Smooth muscle cell (in vitro differentiated cells): ENCODE results near the gene BMPER. TPM values are rescaled to one million over a fixed set of nuclear protein-coding genes. Genes with fewer than 3 reads are reported as not detected.

Source experiments
- DNase-seq: peaks from one replicate; lab custom pipeline; 2025; ENCODE audit not compliant: unreplicated experiment; lab: John Stamatoyannopoulos, UW
- H2AFZ ChIP-seq: fragments of 200-600 bp; sonication (generic); 2 replicates; pipeline ENCODE4 v1.6.0; 2016; ENCODE audit warnings: antibody characterized with exemption, low read depth, mild to moderate bottlenecking
- H3F3A ChIP-seq: fragments of 200-600 bp; sonication (generic); 2 replicates; pipeline ENCODE4 v1.6.0; 2017; ENCODE audit warnings: antibody characterized with exemption, low read depth
- H3K27ac ChIP-seq: fragments of 200-600 bp; sonication (generic); 2 replicates; pipeline ENCODE4 v1.5.1; 2016; ENCODE audit warnings: low read depth, mild to moderate bottlenecking
- H3K27me3 ChIP-seq: fragments of 200-600 bp; sonication (generic); 2 replicates; pipeline ENCODE4 v1.6.1; 2016; ENCODE audit warnings: low read depth, mild to moderate bottlenecking
- H3K36me3 ChIP-seq: fragments of 200-600 bp; sonication (generic); 2 replicates; pipeline ENCODE4 v1.5.1; 2016; ENCODE audit warnings: low read depth
- H3K4me1 ChIP-seq: fragments of 200-600 bp; sonication (generic); 2 replicates; pipeline ENCODE4 v1.5.1; 2016; ENCODE audit warnings: low read depth
- H3K4me2 ChIP-seq: fragments of 200-600 bp; sonication (generic); 2 replicates; pipeline ENCODE4 v1.6.0; 2016; ENCODE audit warnings: mild to moderate bottlenecking
- H3K4me3 ChIP-seq: fragments of 200-600 bp; sonication (generic); 2 replicates; pipeline ENCODE4 v1.5.1; 2016; ENCODE audit warnings: mild to moderate bottlenecking
- H3K79me2 ChIP-seq: fragments of 200-600 bp; sonication (generic); 2 replicates; pipeline ENCODE4 v1.6.0; 2016; ENCODE audit warnings: low read depth, mild to moderate bottlenecking
- H3K9ac ChIP-seq: fragments of 200-600 bp; sonication (generic); 2 replicates; pipeline ENCODE4 v1.6.0; 2016; ENCODE audit warnings: low read depth
- H3K9me3 ChIP-seq: fragments of 200-600 bp; sonication (generic); replicated peaks from 2 replicates; pipeline ENCODE4 v1.5.1; 2016; ENCODE audit warnings: low read depth
- H4K20me1 ChIP-seq: fragments of 200-600 bp; sonication (generic); 2 replicates; pipeline ENCODE4 v1.6.0; 2016; ENCODE audit warnings: low read depth
- WGBS: methylation state at CpG from one replicate; pipeline ENCODE4 v1.1.7; 2016; ENCODE audit warnings: low lambda C conversion rate; 5-methylcytosine and 5-hydroxymethylcytosine counted together
- polyA plus RNA-seq: library from polyadenylated mRNA; unstranded; fragments of >200 nt; fragmentation: Nextera tagmentation; extraction: Ambion mirVana; gene quantifications from 2 replicates; pipeline ENCODE4 v1.2.1, GENCODE V29; 2016
- total RNA-seq: library from RNA; depleted of rRNA; stranded (reverse); fragments of >200 nt; gene quantifications from 2 replicates; pipeline ENCODE4 v1.2.3, GENCODE V29; 2014
- TF ChIP-seq, protein P1 (sequence below): fragments of 200-600 bp; sonication (generic); IDR thresholded peaks from 2 replicates; pipeline ENCODE4 v1.5.1; 2017; ENCODE audit warnings: borderline replicate concordance, mild to moderate bottlenecking, antibody characterized with exemption; ENCODE audit not compliant: insufficient read depth, poor library complexity, severe bottlenecking

Gene BMPER
- total and polyA plus RNA-seq, 2 experiments from 2014 or later, result 3.0 to 21.9 TPM

DNA sequence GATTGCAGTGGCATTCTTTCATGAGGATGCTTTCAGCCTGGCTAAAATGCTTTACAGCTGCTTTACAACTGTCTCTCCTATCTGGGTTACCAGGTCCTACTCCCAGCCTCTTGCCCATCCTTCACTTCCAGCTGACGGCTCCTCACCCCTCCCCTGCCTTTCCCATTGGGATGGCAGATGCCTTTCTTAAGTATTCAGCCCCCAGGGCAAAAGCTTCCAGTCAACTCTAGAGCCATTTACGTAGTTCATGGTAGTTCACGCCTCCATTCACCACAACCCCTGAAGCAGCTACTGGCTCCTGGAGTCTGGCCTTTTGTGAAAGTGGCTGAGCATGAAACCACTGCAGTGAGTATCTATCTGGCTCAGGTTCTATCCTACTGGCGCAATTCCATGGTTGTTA is 17.2 kb upstream of the BMPER start:
- TF ChIP-seq, protein P1, sequence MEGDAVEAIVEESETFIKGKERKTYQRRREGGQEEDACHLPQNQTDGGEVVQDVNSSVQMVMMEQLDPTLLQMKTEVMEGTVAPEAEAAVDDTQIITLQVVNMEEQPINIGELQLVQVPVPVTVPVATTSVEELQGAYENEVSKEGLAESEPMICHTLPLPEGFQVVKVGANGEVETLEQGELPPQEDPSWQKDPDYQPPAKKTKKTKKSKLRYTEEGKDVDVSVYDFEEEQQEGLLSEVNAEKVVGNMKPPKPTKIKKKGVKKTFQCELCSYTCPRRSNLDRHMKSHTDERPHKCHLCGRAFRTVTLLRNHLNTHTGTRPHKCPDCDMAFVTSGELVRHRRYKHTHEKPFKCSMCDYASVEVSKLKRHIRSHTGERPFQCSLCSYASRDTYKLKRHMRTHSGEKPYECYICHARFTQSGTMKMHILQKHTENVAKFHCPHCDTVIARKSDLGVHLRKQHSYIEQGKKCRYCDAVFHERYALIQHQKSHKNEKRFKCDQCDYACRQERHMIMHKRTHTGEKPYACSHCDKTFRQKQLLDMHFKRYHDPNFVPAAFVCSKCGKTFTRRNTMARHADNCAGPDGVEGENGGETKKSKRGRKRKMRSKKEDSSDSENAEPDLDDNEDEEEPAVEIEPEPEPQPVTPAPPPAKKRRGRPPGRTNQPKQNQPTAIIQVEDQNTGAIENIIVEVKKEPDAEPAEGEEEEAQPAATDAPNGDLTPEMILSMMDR, result no peak
- no peak overlapping the region for H3K4me3 ChIP-seq
- H3K9ac ChIP-seq, result no peak overlapping the region
- peaks cover 17% of the 10 kb centered on the region for H3K27me3 ChIP-seq
- H3K36me3 ChIP-seq, result no peaks in the 10 kb centered on the region
- no peaks in the 10 kb centered on the region for H4K20me1 ChIP-seq
- no peaks in the 10 kb centered on the region for H3K79me2 ChIP-seq
- H3K27ac ChIP-seq, result no peak overlapping the region
- no peaks in the 10 kb centered on the region for H3F3A ChIP-seq
- no peaks in the 10 kb centered on the region for H3K4me1 ChIP-seq
- no peak for DNase-seq
- no peaks in the 10 kb centered on the region for H3K9me3 ChIP-seq
- H2AFZ ChIP-seq, result no peak overlapping the region
- 52% methylated on average over 4 of the region's 4 CpGs for WGBS
- no peak overlapping the region for H3K4me2 ChIP-seq

DNA sequence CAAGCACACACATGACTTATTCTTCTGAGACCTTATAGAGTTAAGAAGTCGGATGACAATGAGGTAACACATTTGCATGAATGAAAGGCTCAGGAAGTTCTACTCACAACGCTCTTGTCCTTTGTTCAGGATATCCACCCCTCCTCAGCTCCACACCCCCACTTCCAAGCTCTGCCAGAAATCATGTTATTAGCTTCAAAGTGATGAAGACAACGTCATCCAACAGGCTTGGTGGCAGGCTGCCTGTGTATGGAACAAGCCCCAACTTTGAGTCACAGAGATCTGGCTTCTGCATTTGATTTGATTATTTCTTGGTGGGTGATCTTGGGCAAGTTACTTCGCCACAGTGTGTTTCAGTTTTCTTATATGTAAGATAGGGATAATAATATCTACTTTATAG is 12.4 kb upstream of the BMPER start:
- no peak overlapping the region for H2AFZ ChIP-seq
- H3K27me3 ChIP-seq, result peaks cover 20% of the 10 kb centered on the region
- H4K20me1 ChIP-seq, result no peaks in the 10 kb centered on the region
- no peak overlapping the region for H3K9ac ChIP-seq
- DNase-seq, result no peak
- no peak overlapping the region for H3K4me2 ChIP-seq
- WGBS, result 86% methylated on average over 4 of the region's 4 CpGs
- H3F3A ChIP-seq, result no peaks in the 10 kb centered on the region
- no peaks in the 10 kb centered on the region for H3K36me3 ChIP-seq
- no peaks in the 10 kb centered on the region for H3K9me3 ChIP-seq
- no peaks in the 10 kb centered on the region for H3K4me1 ChIP-seq
- TF ChIP-seq, protein P1, result no peak
- no peak overlapping the region for H3K27ac ChIP-seq
- no peak overlapping the region for H3K4me3 ChIP-seq
- H3K79me2 ChIP-seq, result no peaks in the 10 kb centered on the region

DNA sequence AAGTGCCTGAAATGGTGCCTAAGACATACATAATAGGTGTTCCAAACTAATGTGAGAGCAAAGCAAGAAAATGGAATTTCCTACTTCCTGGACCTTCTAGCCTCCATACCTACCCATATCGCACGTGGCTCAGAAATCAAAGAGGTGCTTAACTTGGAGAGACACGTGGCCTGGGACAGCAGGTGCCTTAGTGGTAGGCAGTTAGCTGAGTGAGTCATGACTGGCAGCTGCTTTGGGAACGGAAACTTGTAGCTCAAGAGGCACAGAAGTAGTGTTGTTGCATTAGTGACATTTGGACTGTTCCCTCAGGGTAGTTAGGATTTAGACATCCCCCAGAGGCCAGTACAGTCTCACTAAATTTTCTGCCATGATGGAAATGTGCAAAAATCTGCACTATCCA is 12.0 kb upstream of the BMPER start:
- no peak overlapping the region for H2AFZ ChIP-seq
- no peak for DNase-seq
- no peak overlapping the region for H3K9ac ChIP-seq
- H3K27me3 ChIP-seq, result peaks cover 20% of the 10 kb centered on the region
- H3K9me3 ChIP-seq, result no peaks in the 10 kb centered on the region
- no peak overlapping the region for H3K4me3 ChIP-seq
- no peak overlapping the region for H3K4me2 ChIP-seq
- no peaks in the 10 kb centered on the region for H3K79me2 ChIP-seq
- WGBS, result 67% methylated on average over 4 of the region's 4 CpGs
- H3K27ac ChIP-seq, result no peak overlapping the region
- no peaks in the 10 kb centered on the region for H3K4me1 ChIP-seq
- H3K36me3 ChIP-seq, result no peaks in the 10 kb centered on the region
- no peaks in the 10 kb centered on the region for H4K20me1 ChIP-seq
- TF ChIP-seq, protein P1, result no peak
- H3F3A ChIP-seq, result no peaks in the 10 kb centered on the region

DNA sequence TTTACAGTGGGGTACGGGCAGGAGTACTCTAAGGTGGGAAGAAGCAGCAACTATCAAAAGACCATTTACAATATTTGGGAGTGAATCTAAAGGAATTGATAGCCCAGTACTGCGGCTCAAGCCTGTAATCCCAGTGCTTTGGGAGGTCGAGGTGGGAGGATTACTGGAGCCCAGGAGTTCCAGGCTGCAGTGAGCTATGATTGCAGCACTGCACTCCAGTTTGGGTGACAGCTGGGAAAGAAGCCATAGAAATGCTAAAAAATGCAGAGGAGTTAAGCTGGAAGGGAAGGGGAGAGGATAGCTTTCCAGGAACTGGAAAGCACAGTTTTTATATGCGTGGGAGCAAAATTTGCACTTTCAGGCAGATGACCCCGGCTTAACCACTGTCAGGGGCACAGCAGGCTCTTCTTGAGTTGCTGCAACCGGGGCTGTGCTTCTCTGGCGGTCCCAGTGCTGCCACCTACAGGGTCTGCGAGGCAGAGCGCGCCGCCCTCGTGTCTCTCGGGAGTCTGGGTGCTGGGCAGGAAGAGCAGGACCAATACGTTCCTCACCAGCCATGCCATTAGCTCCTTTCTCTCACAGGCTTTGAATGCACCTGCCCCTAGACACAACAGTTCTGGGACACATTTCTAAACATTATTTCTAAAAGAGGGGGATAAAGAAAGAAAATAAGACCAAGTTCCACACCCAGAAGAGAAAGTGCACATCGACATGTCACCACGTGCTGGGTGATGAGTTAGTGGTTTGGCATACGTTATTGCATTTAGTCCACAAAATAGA is 10.1 kb upstream of the BMPER start:
- no peaks in the 10 kb centered on the region for H3K36me3 ChIP-seq
- DNase-seq, result peak; percentile 57
- TF ChIP-seq, protein P1, result peak; percentile 87
- no peaks in the 10 kb centered on the region for H3K79me2 ChIP-seq
- H3K9me3 ChIP-seq, result no peaks in the 10 kb centered on the region
- no peak overlapping the region for H3K27ac ChIP-seq
- no peaks in the 10 kb centered on the region for H4K20me1 ChIP-seq
- no peak overlapping the region for H2AFZ ChIP-seq
- no peaks in the 10 kb centered on the region for H3F3A ChIP-seq
- no peaks in the 10 kb centered on the region for H3K4me1 ChIP-seq
- no peak overlapping the region for H3K4me2 ChIP-seq
- H3K9ac ChIP-seq, result no peak overlapping the region
- peaks cover 23% of the 10 kb centered on the region for H3K27me3 ChIP-seq
- H3K4me3 ChIP-seq, result no peak overlapping the region
- 25% methylated on average over 17 of the region's 17 CpGs for WGBS
